ENCODE data around the gene FILIP1L.

FILIP1L gene

GRCh38 chr3:99974989-99975388 is 139.3 kb downstream of the FILIP1L start:
- DNase-seq (ENCODE audit: low read depth) = no peak

- DNase-seq (ENCODE audit: low read depth) = no peak
Observed at GRCh38 chr3:99972380-99973104, 141.8 kb downstream of the FILIP1L start.

- DNase-seq (ENCODE audit: low read depth) = no peak
Observed at GRCh38 chr3:99971761-99972160, 142.5 kb downstream of the FILIP1L start.

- DNase-seq (ENCODE audit: low read depth) = no peak
Observed at GRCh38 chr3:99970198-99970597, 144.1 kb downstream of the FILIP1L start.

GRCh38 chr3:99969136-99969535 is 145.2 kb downstream of the FILIP1L start:
- DNase-seq (ENCODE audit: low read depth) = no peak

- no peak for DNase-seq (ENCODE audit: low read depth)
Observed at GRCh38 chr3:99967796-99968195, 146.5 kb downstream of the FILIP1L start.

GRCh38 chr3:99966662-99967416 is 147.5 kb downstream of the FILIP1L start:
- DNase-seq (ENCODE audit: low read depth) = no peak

GRCh38 chr3:99965681-99966408 is 148.5 kb downstream of the FILIP1L start:
- DNase-seq (ENCODE audit: low read depth) = no peak

- DNase-seq (ENCODE audit: low read depth) = no peak
Observed at GRCh38 chr3:99965077-99965476, 149.2 kb downstream of the FILIP1L start.

- DNase-seq (ENCODE audit: low read depth) = no peak
Observed at GRCh38 chr3:99962703-99963102, 151.6 kb downstream of the FILIP1L start.

GRCh38 chr3:99961756-99962515 is 152.4 kb downstream of the FILIP1L start:
- DNase-seq (ENCODE audit: low read depth) = no peak

- DNase-seq (ENCODE audit: low read depth) = no peak
Observed at GRCh38 chr3:99960941-99961340, 153.4 kb downstream of the FILIP1L start.

GRCh38 chr3:99960123-99960878 is 154.0 kb downstream of the FILIP1L start:
- DNase-seq (ENCODE audit: low read depth) = no peak

GRCh38 chr3:99958222-99958912 is 155.9 kb downstream of the FILIP1L start:
- no peak for DNase-seq (ENCODE audit: low read depth)

GRCh38 chr3:99957151-99957796 is 157.0 kb downstream of the FILIP1L start:
- no peak for DNase-seq (ENCODE audit: low read depth)

GRCh38 chr3:99955773-99956562 is 158.3 kb downstream of the FILIP1L start:
- DNase-seq (ENCODE audit: low read depth) = no peak

GRCh38 chr3:99954914-99955644 is 159.2 kb downstream of the FILIP1L start:
- DNase-seq (ENCODE audit: low read depth) = no peak

- no peak for DNase-seq (ENCODE audit: low read depth)
Observed at GRCh38 chr3:99953596-99953995, 160.7 kb downstream of the FILIP1L start.

- no peak for DNase-seq (ENCODE audit: low read depth)
Observed at GRCh38 chr3:99952306-99952705, 162.0 kb downstream of the FILIP1L start.

Measured in activated T-cell treated with anti-CD3 and anti-CD28 coated beads for 48 hours (primary cell).